Fibroblast of pulmonary artery (primary cell): ENCODE results near the gene TMC1.
A peak's percentile ranks its signal among the peaks of the same experiment; 100 is the strongest.

Experiments used
- DNase-seq: peaks from one replicate; pipeline ENCODE4 v3.0.0-alpha.2; 2010; ENCODE audit warnings: low read depth
- H3K4me3 ChIP-seq: replicated peaks from 2 replicates; pipeline ENCODE4 v1.5.1; 2011; ENCODE audit warnings: low read depth, mild to moderate bottlenecking, control low read depth, low read length, moderate library complexity
- CTCF ChIP-seq: IDR thresholded peaks from 2 replicates; pipeline ENCODE4 v1.5.1; 2011; ENCODE audit warnings: mild to moderate bottlenecking, control low read depth, low read length, inconsistent platforms; ENCODE audit errors: missing control alignments

The TMC1 gene

GRCh38 chr9:72615931-72616330, 94.5 kb downstream of the TMC1 start:
- DNase-seq: no peak
- no peak overlapping the region for H3K4me3 ChIP-seq
- TF ChIP-seq CTCF: no peak

- DNase-seq: no peak
- H3K4me3 ChIP-seq: no peak overlapping the region
- TF ChIP-seq CTCF: no peak
These were observed 97.4 kb downstream of the TMC1 start for GRCh38 chr9:72618811-72619210.

GRCh38 chr9:72622186-72622585, 100.8 kb downstream of the TMC1 start:
- no peak for TF ChIP-seq CTCF
- DNase-seq: no peak

GRCh38 chr9:72623156-72623555, 101.7 kb downstream of the TMC1 start:
- H3K4me3 ChIP-seq: no peak overlapping the region
- TF ChIP-seq CTCF: no peak
- no peak for DNase-seq

More at GRCh38 chr9:72622186-72622585, 100.8 kb downstream of the TMC1 start:
- no peak overlapping the region for H3K4me3 ChIP-seq

- TF ChIP-seq CTCF: no peak
- DNase-seq: no peak
These were observed 105.7 kb downstream of the TMC1 start for GRCh38 chr9:72627147-72627546.

GRCh38 chr9:72627956-72628540, 106.6 kb downstream of the TMC1 start:
- DNase-seq: no peak
- no peak overlapping the region for H3K4me3 ChIP-seq
- no peak for TF ChIP-seq CTCF

More at GRCh38 chr9:72627147-72627546, 105.7 kb downstream of the TMC1 start:
- H3K4me3 ChIP-seq: no peak overlapping the region

- no peak for TF ChIP-seq CTCF
- peak; percentile 40 for DNase-seq
These were observed 112.6 kb downstream of the TMC1 start for GRCh38 chr9:72633966-72634365.

More at GRCh38 chr9:72633966-72634365, 112.6 kb downstream of the TMC1 start:
- H3K4me3 ChIP-seq: no peak overlapping the region
